ENCODE data around the gene AGBL4. TPM values are rescaled to one million over a fixed set of nuclear protein-coding genes. Genes with fewer than 3 reads are reported as not detected.

The AGBL4 gene
- total RNA-seq, 3 donors from 2014 or later: 0.46 to 0.57 TPM; not detected in 1

GRCh38 chr1:49171941-49172593 is 851.7 kb downstream of the AGBL4 start:
- ATAC-seq: no peak
- Histone ChIP-seq H3K9me3 (no peaks in the 10 kb centered on the region), H3K4me3 (no peak overlapping the region), H3K4me1 (ENCODE audit: low read depth) (no peaks in the 10 kb centered on the region), H3K36me3 (ENCODE audit: low read depth) (no peaks in the 10 kb centered on the region)
- intact Hi-C loops (cut with DNase I, micrococcal nuclease): no loop called here
- DNase-seq: no peak
- TF ChIP-seq CTCF (IDR thresholded peaks at IDR 0.05): no peak

- ATAC-seq: no peak
- intact Hi-C loops (cut with DNase I, micrococcal nuclease): no loop called here
Observed at GRCh38 chr1:49166031-49166430, 857.7 kb downstream of the AGBL4 start.

GRCh38 chr1:49163031-49163430 is 860.7 kb downstream of the AGBL4 start:
- Histone ChIP-seq H3K9me3 (no peaks in the 10 kb centered on the region), H3K36me3 (ENCODE audit: low read depth) (no peaks in the 10 kb centered on the region), H3K4me1 (ENCODE audit: low read depth) (no peaks in the 10 kb centered on the region), H3K4me3 (no peak overlapping the region)
- TF ChIP-seq CTCF (IDR thresholded peaks at IDR 0.05): no peak
- DNase-seq (no peak), ATAC-seq (no peak)
- intact Hi-C loops (cut with DNase I, micrococcal nuclease): no loop called here

More at GRCh38 chr1:49166031-49166430, 857.7 kb downstream of the AGBL4 start:
- no peak overlapping the region for H3K4me3 ChIP-seq
- H3K36me3 ChIP-seq (ENCODE audit: low read depth): no peaks in the 10 kb centered on the region
- H3K9me3 ChIP-seq: no peaks in the 10 kb centered on the region
- no peak for DNase-seq
- TF ChIP-seq CTCF (IDR thresholded peaks at IDR 0.05): no peak
- no peaks in the 10 kb centered on the region for H3K4me1 ChIP-seq (ENCODE audit: low read depth)

GRCh38 chr1:49160677-49161076 is 863.1 kb downstream of the AGBL4 start:
- Histone ChIP-seq H3K9me3 (no peaks in the 10 kb centered on the region), H3K36me3 (ENCODE audit: low read depth) (no peaks in the 10 kb centered on the region), H3K4me3 (no peak overlapping the region), H3K4me1 (ENCODE audit: low read depth) (no peaks in the 10 kb centered on the region)
- intact Hi-C loops (cut with DNase I, micrococcal nuclease): no loop called here
- ATAC-seq: no peak
- no peak for DNase-seq
- no peak for TF ChIP-seq CTCF (IDR thresholded peaks at IDR 0.05)

- ATAC-seq: no peak
- H3K36me3 ChIP-seq (ENCODE audit: low read depth): no peaks in the 10 kb centered on the region
- H3K4me3 ChIP-seq: no peak overlapping the region
- intact Hi-C loops (cut with DNase I, micrococcal nuclease): no loop called here
- no peaks in the 10 kb centered on the region for H3K4me1 ChIP-seq (ENCODE audit: low read depth)
- TF ChIP-seq CTCF (IDR thresholded peaks at IDR 0.05): no peak
- H3K9me3 ChIP-seq: peaks cover 24% of the 10 kb centered on the region
- DNase-seq: no peak
Observed at GRCh38 chr1:49136738-49137251, 887.0 kb downstream of the AGBL4 start.
